Renal cortex interstitium (tissue), 11 donors: ENCODE data around the gene RUNX2. TPM values are rescaled to one million over a fixed set of nuclear protein-coding genes. Genes with fewer than 3 reads are reported as not detected.

ENCODE experiments used
- DNase-seq, 11 donors: peaks; one replicate each; pipeline ENCODE4 v3.0.0-alpha.2; 2013; ENCODE audit warnings: low read depth in 9 of 11, low spot score in 4 of 11; ENCODE audit errors: extremely low read depth in 1 of 11
- polyA plus RNA-seq, 3 donors: library from polyadenylated mRNA; unstranded; fragments of 120-200 nt; gene quantifications; one replicate each; pipeline ENCODE4 v1.2.1, GENCODE V29; 2013; ENCODE audit not compliant: insufficient read length in 3 of 3

The RUNX2 gene
- polyA plus RNA-seq, 3 donors, result 2.4 to 3.8 (median 3.0) TPM

DNA sequence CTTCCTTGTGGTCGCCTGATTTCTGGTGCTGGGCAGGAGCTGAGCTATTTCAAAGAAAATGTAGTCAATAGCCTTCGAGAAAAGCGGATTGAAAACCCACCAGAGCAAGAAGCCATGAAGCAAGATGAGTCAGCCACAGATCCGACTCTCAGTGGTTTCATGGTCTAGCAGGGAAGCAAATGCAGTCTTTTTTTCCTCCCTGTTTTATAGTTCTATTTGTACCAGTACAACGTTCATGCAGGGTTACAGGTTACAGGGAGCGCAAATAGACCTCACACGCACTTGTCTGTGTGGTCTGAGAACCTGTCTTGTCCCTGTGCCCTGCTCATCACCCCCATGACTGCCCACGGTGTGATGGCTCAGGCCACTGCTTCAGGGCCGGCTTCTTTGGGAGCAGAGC is 359.4 kb downstream of the RUNX2 start:
- no peak for DNase-seq

DNA sequence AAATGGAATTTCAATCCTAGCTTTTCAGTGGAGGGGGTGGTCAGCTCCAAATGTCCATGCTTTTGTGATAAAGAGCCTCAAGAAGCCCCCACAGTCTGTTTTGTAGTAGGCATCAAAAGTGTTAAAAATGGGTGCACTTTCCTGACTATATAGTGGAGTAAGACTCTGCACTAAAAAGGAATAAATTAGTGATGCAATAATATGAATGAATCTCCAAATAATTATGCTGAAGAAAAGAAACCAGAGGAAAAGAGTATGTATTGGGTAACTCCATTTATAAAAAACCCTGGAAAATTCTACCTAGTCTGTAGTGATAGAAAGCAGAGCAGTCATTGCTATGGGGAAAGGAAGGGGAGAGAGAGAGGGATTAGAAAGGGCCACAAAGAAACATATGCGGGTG is 360.1 kb downstream of the RUNX2 start:
- no peak for DNase-seq

DNA sequence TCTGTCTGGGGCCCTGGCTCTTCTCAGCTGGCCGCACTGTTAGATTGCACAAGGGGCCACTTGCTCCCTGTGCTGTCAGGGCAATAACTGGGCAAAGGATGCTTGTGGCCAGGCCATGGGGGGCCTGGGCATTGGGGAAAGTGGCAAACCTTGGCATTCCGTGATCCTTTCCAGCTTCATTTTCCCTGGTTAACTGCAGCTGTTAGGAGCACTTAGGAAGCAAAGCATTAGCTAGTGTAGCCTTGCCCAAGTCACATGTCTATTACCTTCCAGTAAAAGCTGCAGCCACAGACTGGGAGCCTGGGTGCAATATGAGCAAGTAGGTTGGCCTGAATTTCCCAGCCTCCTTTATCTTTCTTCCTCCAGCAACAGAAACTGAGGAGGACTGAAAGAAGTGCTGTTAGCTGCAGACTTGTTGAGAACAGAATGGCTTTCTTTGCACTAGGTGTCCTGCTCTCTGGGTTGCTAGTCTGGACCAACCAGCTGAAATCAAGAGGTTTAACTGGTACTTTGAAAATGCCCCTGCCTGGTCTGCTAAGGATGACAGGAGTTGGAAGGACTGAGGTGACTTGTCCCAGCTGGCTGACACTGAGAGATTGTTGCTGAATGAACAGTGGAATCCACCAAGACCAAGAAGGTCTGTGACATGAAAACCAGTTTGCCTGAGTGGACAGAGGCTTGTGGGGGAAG is 361.9 kb downstream of the RUNX2 start:
- no peak for DNase-seq

DNA sequence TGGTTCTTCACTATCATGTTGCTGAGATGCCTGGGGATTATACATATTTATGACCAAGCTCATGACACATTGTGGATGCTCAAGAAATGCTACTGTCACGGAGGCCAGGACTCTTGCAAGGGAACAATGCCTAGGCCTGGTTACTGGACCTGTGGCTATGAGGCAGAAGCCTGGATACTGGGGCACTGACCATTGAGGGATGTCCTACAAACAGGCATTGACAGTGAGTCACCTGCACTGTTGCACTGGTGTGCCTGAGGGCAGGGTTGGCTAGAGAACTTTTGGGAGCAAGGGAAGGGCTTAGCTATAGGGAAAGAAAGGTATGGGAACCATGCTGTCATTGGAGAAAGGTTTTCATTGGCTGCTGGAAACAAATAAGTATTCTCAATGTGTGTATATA is 362.7 kb downstream of the RUNX2 start:
- no peak for DNase-seq

GRCh38 chr6:45691426-45691825 is 363.3 kb downstream of the RUNX2 start:
- no peak for DNase-seq

DNA sequence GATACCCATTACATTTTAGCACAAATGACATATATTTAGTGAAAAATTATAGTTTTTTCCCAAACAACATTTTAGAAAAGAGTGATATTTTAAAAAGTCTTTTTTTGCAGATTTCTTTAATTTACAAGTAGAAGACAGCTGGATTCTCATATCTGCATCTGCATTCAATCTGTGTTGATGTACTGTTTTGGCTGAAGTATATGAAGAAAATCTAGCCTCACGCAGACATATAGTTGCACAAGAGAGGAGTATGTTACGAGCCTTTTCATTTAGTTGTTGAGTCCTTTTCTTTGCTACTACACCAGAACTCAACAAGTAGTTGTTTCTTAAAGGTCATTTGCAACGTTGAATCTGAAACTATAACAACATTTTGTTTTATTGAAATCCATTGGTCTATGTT is 363.9 kb downstream of the RUNX2 start:
- no peak for DNase-seq

GRCh38 chr6:45696738-45697137 is 368.6 kb downstream of the RUNX2 start:
- DNase-seq, result no peak

- no peak for DNase-seq
Measured at GRCh38 chr6:45697605-45698004, 369.5 kb downstream of the RUNX2 start.

DNA sequence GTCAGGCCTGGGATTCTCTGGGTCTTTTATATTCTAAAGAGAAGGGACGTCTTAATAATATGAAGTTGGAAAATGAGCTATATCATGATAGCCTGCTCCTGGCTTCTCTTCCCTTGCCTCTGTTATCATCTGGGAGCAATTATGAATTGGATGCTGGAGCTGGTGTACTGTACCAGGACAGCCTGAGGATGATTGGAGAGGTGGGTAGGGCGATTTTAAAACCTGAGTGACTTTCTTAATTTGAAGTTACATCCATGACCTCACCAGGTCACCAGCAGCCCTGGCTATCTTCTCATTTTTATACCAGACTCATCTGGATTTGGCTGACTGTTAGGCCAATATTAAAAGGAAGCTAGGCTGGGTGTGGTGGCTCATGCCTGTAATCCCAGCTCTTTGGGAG is 369.9 kb downstream of the RUNX2 start:
- DNase-seq, result no peak

- DNase-seq, result no peak
Measured at GRCh38 chr6:45699663-45700062, 371.5 kb downstream of the RUNX2 start.

- no peak for DNase-seq
Measured at GRCh38 chr6:45702849-45703739, 375.0 kb downstream of the RUNX2 start.

GRCh38 chr6:45704056-45704800 is 376.1 kb downstream of the RUNX2 start:
- no peak for DNase-seq

DNA sequence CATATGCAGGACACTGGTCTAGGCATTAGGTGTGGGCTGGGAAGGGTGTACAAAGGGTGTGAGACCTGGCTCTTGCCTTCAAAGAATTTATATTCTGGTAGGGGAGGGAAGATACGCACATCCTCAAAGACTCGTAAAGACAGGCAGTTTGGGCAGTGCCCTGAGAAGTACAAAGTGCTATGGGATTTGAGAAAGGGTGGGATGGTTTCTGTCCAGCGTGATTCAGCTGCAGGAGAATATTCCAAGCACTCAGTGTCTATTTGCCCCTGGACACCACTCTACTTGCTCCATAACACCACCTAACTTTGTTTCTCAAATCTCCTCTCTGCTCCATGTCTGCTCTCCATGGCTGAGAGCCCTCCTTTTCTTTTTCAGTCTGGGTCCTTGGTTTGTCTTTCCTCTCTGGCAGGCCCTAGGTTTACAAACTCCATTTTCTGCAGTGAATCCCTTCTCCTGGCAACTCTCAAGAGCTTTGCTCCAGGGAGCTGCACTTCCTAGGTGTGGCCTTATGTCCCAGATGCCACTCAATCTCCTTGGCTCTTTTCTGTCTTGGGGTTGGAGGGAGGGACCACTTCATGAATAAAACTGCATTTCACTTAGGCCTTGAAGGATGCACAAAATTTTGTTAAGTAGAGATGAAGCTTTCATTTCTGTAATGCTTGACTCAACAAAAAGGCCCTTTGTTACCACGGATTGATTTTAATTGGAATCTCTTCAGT is 377.2 kb downstream of the RUNX2 start:
- DNase-seq, result no peak

DNA sequence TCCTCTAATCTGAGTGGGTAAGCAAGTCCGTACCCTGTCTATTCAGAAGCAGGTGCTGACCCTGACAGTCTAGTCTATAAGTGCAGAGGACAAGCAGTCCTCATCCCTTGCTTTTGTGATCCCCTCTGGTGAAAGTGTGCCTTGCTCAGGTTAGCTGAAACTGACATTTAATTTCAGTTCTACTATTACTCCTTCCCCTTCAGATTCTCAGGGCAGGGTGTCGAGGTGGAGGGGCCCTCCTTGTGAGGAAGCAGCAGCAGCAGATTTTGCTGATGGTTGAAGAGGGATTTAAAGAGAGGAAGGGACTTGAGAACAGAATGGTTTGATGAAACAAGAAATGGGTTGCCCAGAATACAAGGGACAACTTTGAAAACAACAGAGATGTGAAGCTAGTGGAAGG is 378.2 kb downstream of the RUNX2 start:
- DNase-seq, result no peak

DNA sequence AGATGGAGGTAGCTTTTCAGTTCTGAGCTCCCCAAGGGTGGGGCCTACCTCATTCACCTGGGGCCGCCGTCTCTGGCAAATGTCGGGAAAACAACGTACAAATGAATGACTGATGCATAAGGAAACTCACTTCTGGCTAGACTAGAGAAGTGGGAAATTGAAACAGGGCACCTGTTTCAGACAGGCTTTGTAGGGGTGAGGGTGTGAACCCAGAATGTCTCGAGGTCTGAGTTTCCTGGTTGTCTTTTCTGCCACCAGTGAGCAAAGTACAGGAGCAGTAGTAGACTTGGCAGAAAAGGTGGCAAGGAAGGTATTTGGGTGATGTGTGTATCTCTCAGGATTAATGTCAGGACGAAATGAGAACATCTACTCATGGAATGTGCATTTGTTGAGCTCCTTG is 379.0 kb downstream of the RUNX2 start:
- no peak for DNase-seq

DNA sequence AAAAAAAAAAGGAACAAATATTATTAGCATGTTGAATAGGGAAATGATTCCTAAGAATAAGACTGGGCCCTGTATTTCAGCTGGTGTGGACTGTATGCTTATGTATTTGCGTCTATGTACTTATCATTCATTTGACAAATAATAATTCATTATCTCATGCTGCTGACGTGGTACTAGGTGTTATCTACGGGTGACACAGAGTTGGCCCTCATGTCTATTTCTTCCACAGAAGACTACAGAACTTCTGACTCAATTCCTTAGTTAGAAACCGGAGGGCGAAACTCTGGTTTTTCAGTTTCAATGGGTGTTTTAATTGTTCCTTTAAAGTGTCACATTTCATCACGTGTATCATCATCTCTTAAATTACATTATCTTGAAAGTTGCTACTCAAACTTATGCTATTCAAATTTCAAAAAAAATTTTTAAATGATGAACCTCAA is 381.7 kb downstream of the RUNX2 start:
- no peak for DNase-seq

- DNase-seq, result no peak
Measured at GRCh38 chr6:45710304-45710821, 382.2 kb downstream of the RUNX2 start.

- DNase-seq, result no peak
Measured at GRCh38 chr6:45712076-45712475, 383.9 kb downstream of the RUNX2 start.

DNA sequence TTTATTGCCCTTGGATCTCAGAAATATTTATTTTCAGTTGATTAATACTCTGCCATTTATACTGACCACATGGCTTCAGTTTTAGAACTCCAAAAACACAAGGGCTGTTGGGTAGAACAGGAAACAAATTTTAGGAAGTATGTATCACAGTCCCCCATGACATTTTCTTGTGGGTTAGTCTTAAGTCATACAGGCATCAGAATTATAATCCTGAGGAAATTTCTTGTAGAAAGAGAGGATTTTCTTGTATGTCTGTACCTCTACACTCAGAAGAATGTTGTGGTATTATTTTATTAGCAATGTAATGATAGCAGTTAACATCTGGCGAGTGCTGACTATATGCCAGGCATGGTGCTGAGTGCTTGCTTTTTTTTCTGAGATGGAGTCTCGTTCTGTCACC is 384.7 kb downstream of the RUNX2 start:
- no peak for DNase-seq
